HUES48 (cell line): ENCODE results near the gene MYLK.
"Not testable (repeated sequence)": the region's sequence is repeated elsewhere in the genome, so short reads cannot be mapped to it uniquely, and the experiment has no call there.

Experiments
- H3K27ac ChIP-seq: one replicate; pipeline ENCODE4 v1.7.0; 2013; ENCODE audit warnings: low read depth, low read length, inconsistent platforms
- H3K27me3 ChIP-seq: 2 replicates; pipeline ENCODE4 v1.6.1; 2013; ENCODE audit warnings: mild to moderate bottlenecking, low read length; ENCODE audit not compliant: control insufficient read depth, insufficient read depth
- H3K36me3 ChIP-seq: 2 replicates; pipeline ENCODE4 v1.6.1; 2013; ENCODE audit warnings: low read length; ENCODE audit not compliant: control insufficient read depth, insufficient read depth
- H3K4me1 ChIP-seq: 2 replicates; pipeline ENCODE4 v1.6.1; 2013; ENCODE audit warnings: mild to moderate bottlenecking, low read length; ENCODE audit not compliant: control insufficient read depth, insufficient read depth
- H3K4me3 ChIP-seq: 2 replicates; pipeline ENCODE4 v1.5.1; 2013; ENCODE audit warnings: mild to moderate bottlenecking, low read depth, low read length
- H3K9ac ChIP-seq: 2 replicates; pipeline ENCODE4 v1.6.1; 2013; ENCODE audit warnings: mild to moderate bottlenecking, low read depth, low read length, moderate library complexity
- H3K9me3 ChIP-seq: 2 replicates; pipeline ENCODE4 v1.6.1; 2013; ENCODE audit warnings: low read length; ENCODE audit not compliant: control insufficient read depth, insufficient read depth

MYLK gene

DNA sequence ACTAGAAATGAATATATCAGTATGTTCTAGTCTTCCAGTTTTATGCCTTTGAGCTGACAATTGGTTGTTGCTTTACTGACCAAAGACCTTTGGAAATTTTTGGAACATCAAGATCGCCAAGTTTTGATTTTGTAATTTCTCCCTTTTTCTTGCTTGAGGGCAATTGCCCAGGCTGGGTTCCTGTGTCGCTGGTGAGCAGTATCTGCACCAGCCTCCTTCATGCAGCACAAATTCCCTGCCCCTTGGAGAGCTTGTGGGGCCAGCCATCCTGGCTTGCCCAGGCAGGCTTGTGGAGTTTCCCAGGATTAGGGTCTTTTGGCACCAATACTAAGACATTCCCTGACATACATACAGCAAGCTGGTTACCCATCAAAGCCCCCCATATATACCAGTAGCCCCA lies 261.4 kb downstream of the MYLK start:
- Histone ChIP-seq H3K27ac (no peak overlapping the region), H3K36me3 (no peaks in the 10 kb centered on the region), H3K9ac (no peak overlapping the region)

GRCh38 chr3:123621850-123622189 lies 262.3 kb downstream of the MYLK start:
- no peaks in the 10 kb centered on the region for H3K27me3 ChIP-seq
- H3K4me1 ChIP-seq: 0 out of 2 replicates have a peak, but pooled peaks cover 8% of the 10 kb centered on the region
- H3K36me3 ChIP-seq: no peaks in the 10 kb centered on the region
- no peaks in the 10 kb centered on the region for H3K9me3 ChIP-seq
- H3K9ac ChIP-seq: no peak overlapping the region
- H3K27ac ChIP-seq: no peak overlapping the region
- H3K4me3 ChIP-seq: no peak overlapping the region

More for the DNA sequence above, 261.4 kb downstream of the MYLK start:
- Histone ChIP-seq H3K27me3 (no peaks in the 10 kb centered on the region), H3K9me3 (no peaks in the 10 kb centered on the region), H3K4me1 (0 out of 2 replicates have a peak, but pooled peaks cover 8% of the 10 kb centered on the region), H3K4me3 (no peak overlapping the region)

GRCh38 chr3:123621186-123621849 lies 262.8 kb downstream of the MYLK start:
- H3K27ac ChIP-seq: no peak overlapping the region

DNA sequence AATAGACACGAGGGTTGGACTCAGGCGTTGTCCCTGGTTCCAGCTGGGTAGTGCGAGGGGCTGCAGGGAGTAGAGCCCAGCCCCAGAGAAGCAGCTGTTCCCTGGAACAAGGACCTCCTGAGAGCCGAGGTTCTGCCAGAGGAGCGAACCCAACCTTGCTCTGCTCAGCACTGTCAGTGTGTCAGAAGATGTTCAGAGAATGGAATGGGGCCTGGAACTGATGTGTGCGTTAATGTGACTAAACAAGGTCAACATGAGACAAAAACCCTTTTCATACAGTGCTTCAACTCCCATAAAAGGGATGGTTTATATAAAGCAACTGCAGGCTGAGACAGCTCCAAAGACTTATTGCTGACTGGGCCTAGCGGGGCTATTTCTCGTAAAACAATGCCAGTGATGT lies 263.8 kb downstream of the MYLK start:
- H3K36me3 ChIP-seq: no peaks in the 10 kb centered on the region
- no peak overlapping the region for H3K4me3 ChIP-seq
- H3K4me1 ChIP-seq: 0 out of 2 replicates have a peak, but pooled peaks cover 8% of the 10 kb centered on the region
- H3K9ac ChIP-seq: no peak overlapping the region
- no peaks in the 10 kb centered on the region for H3K9me3 ChIP-seq
- no peaks in the 10 kb centered on the region for H3K27me3 ChIP-seq
- no peak overlapping the region for H3K27ac ChIP-seq

More at GRCh38 chr3:123621186-123621849, 262.8 kb downstream of the MYLK start:
- Histone ChIP-seq H3K9ac (no peak overlapping the region), H3K36me3 (no peaks in the 10 kb centered on the region), H3K27me3 (no peaks in the 10 kb centered on the region), H3K9me3 (no peaks in the 10 kb centered on the region), H3K4me1 (0 out of 2 replicates have a peak, but pooled peaks cover 8% of the 10 kb centered on the region), H3K4me3 (no peak overlapping the region)

DNA sequence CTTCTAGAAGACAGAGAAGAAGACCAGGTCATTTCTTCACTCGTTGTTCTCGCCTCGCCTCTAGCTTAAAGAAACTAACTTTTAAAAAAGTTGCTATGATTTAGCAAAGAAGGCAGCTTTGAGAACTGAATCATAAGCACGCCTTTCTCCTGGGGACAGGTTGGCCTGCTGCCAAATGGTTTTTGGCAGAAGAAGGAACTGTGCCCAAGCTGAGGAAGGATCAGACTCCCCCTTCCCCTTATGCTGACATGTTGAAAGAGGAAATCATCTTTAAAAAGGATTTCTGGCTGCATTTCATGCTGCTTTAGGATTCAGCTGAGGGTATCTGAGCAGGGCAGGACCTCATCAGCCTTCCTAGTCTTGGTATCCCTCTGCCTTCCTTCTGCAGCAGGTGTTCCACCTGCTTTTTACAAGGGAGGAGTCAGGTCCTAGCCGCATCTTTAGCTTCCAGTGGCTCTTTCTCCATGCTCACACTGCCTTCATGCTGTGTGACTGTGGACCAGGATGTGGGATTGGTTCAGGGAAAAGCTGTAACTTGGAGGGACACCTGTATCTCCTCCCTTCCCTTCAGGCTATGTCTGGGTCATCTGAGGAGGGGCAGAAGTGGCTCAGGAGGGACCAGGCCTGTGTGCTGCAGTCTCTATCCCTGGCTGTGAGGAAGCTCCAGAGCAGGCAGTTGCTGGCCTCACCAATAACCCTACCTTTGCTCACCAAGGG lies 265.2 kb downstream of the MYLK start:
- Histone ChIP-seq H3K9me3 (no peaks in the 10 kb centered on the region), H3K9ac (no peak overlapping the region), H3K4me3 (no peak overlapping the region), H3K4me1 (0 out of 2 replicates have a peak, but pooled peaks cover 8% of the 10 kb centered on the region), H3K27ac (no peak overlapping the region), H3K36me3 (no peaks in the 10 kb centered on the region), H3K27me3 (no peaks in the 10 kb centered on the region)

GRCh38 chr3:123618076-123618708 lies 265.9 kb downstream of the MYLK start:
- Histone ChIP-seq H3K36me3 (no peaks in the 10 kb centered on the region), H3K4me1 (0 out of 2 replicates have a peak, but pooled peaks cover 8% of the 10 kb centered on the region), H3K9me3 (no peaks in the 10 kb centered on the region), H3K27me3 (no peaks in the 10 kb centered on the region), H3K27ac (no peak overlapping the region), H3K4me3 (no peak overlapping the region), H3K9ac (no peak overlapping the region)

DNA sequence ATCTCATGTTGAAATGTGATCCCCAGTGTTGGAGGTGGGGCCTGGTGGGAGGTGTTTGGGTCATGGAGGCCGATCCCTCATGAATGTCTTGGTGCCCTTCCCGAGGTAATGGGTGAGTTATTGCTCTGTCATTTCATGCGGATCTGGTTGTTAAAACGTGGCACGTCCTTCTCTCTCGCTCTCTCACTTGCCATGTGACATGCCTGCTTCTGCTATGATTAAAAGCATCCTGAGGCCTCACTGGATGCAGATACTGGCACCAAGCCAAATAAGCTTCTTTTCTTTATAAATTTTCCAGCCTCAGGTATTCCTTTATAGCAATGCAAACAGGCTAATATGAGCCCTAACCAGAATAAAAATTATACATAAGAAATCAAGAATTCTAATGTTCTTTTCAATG lies 267.5 kb downstream of the MYLK start:
- Histone ChIP-seq H3K36me3 (no peaks in the 10 kb centered on the region), H3K4me3 (no peak overlapping the region), H3K9ac (no peak overlapping the region), H3K4me1 (0 out of 2 replicates have a peak, but pooled peaks cover 7% of the 10 kb centered on the region), H3K9me3 (no peaks in the 10 kb centered on the region), H3K27ac (no peak overlapping the region), H3K27me3 (no peaks in the 10 kb centered on the region)

- H3K36me3 ChIP-seq: no peaks in the 10 kb centered on the region
- no peaks in the 10 kb centered on the region for H3K9me3 ChIP-seq
- no peak overlapping the region for H3K27ac ChIP-seq
- H3K27me3 ChIP-seq: no peaks in the 10 kb centered on the region
- H3K4me3 ChIP-seq: no peak overlapping the region
- H3K4me1 ChIP-seq: no peaks in the 10 kb centered on the region
- H3K9ac ChIP-seq: no peak overlapping the region
Observed at GRCh38 chr3:123613543-123613942, 270.6 kb downstream of the MYLK start.

- H3K4me1 ChIP-seq, H3K4me3 ChIP-seq, H3K36me3 ChIP-seq, H3K27ac ChIP-seq, H3K9ac ChIP-seq, H3K9me3 ChIP-seq, H3K27me3 ChIP-seq: not testable (repeated sequence)
Observed at GRCh38 chr3:123611674-123612073, 272.5 kb downstream of the MYLK start.

DNA sequence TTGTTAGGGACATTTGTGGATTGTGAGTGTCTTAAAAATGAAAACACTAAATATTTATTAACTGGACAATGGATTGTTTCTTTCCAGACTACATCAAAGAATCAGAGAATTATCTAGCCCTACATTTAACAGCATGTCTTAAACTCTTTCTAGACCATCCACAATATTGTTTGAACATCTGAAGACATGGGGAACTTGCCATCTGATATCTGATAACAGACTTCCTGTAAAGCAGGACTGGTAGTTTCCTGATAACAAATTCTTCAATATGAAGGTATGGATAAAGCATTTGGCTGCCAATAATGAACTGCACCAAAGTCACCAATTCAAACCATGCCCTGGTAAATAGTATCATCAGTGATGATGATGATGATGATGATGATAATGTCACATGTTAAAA lies 273.1 kb downstream of the MYLK start:
- Histone ChIP-seq H3K9me3 (no peaks in the 10 kb centered on the region), H3K4me3 (no peak overlapping the region)

GRCh38 chr3:123610331-123610730 lies 273.8 kb downstream of the MYLK start:
- H3K9me3 ChIP-seq: no peaks in the 10 kb centered on the region
- H3K27ac ChIP-seq: no peak overlapping the region
- H3K36me3 ChIP-seq: no peaks in the 10 kb centered on the region
- no peak overlapping the region for H3K4me3 ChIP-seq
- no peaks in the 10 kb centered on the region for H3K27me3 ChIP-seq
- H3K4me1 ChIP-seq: peaks cover 3% of the 10 kb centered on the region; the same call in 1 of the 2 replicates
- H3K9ac ChIP-seq: no peak overlapping the region

More for the DNA sequence above, 273.1 kb downstream of the MYLK start:
- no peaks in the 10 kb centered on the region for H3K27me3 ChIP-seq
- no peaks in the 10 kb centered on the region for H3K4me1 ChIP-seq
- H3K9ac ChIP-seq: no peak overlapping the region
- no peak overlapping the region for H3K27ac ChIP-seq
- no peaks in the 10 kb centered on the region for H3K36me3 ChIP-seq
